Measurements from ENCODE around the gene MID1IP1.

MID1IP1 gene, protein sequence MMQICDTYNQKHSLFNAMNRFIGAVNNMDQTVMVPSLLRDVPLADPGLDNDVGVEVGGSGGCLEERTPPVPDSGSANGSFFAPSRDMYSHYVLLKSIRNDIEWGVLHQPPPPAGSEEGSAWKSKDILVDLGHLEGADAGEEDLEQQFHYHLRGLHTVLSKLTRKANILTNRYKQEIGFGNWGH

DNA sequence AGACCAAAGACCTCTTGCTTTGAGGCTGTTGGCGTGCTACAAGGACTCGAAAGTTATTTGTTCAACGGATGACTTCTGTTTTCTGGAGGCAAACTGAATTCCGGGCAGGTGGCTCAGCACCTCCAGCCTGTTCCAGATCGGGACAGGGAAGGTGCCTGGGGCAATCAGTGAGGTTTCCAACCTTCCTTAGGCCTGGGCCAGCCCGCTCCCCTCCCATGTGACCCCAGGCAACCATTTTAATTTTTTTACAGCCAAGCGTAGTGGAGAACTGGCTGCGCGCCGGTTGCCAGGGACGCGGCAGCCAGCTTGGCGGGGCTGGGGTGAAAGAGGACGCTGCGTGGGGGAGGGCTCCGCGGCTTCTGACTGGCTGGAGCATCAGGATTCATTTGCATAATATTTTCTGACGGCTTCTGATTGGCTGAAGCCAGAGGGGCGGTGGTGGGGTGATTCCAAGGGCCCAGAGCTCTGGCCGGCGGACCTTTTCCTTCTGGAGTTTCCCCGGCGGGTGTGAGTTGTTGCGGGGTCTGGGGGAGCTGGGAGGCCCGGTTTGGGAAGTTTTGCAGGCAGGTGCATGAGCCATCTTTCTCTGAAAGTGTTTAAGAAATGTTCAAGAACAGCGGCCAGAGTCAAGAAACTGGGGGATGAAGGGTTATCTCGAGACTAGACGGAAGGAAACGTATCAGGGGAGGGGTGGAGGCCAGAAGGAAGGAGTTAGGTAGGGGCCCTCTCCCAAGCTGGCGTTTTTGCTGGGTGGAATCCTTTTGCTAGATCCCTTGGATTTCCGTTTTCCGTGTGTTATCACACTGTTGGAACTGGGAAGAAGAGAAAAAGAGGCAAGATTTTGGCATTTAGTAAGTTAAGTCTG is at the start of gene MID1IP1:
TSS of gene MID1IP1 (plus strand) at position 479 of the 865 bp plus-strand sequence. CDS start 3,488 bp downstream, outside the sequence.
- peak; percentile 97 for DNase-seq

DNA sequence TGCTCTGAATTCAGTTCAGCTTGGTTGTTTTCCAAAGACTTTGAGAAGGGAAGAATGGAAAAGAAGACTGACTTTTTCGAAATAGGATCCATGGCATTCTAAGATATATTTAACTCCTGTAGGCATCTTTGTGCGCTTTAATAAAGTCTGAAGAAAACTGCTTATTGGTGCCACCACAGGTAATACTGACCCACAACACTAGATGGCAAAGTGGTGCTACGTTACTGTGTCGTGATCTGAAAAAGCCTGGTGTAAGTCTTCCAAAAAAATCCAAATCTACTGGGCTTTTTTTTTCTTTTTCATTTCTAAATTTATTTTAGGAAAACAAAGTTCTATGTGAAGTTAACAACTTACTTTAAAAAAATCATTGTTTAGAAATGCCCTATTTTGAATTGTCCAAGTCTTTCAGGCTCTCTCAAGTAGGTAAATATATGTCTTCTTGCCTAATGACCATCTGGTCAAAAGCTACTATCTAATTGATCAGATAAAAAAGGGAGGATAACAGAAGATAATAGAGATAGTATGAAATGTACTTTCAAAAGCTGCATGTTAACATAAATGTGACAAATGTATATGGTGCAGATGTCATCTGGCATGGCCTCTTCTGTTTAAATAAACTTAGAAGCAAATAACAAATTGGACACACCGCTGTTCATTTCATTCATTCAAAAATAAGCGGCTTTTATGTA is 47.0 kb upstream of the MID1IP1 start:
- DNase-seq = no peak

DNA sequence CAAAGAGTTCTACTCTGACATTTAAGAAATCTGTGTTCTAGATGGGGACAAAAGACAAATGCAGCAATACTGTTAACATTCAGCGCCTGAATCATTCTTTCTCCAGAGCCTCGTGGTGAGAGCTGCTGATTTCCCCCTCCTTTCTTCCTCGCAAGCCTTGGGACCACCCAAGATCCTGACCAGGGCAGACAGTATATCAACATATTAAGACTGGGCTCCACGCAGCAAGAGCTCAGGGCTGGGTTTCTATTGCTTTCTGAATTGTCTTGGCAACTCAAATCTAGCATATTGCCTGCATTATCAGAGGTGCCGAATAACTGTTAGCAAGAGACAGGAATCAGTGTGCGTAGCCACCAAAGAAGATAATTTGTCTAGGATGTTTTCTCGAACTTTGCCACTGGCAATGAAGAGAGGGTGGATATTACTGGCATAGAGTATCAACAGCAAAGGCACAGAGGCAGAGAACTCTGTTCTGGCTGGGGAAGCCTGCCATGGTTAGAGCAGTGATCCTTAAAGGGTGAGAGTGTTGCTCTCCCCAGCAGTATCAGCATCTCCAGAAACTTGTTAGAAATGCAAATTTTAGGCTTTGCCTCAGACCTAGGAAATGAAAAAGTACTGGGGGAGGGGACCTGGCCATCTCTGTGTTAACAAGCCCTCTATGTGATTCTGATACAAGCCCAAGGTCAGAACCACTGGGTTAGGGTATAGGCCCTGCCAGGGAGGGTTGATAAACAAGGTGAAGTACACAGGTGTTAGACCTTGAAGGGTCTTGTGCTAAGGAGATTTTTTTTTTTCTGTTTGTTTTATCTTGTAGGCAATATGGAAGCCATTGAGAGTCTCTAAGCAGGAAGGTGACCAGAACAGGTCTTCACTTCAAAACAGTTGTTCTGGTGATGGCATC is 46.2 kb upstream of the MID1IP1 start:
- no peak for DNase-seq

DNA sequence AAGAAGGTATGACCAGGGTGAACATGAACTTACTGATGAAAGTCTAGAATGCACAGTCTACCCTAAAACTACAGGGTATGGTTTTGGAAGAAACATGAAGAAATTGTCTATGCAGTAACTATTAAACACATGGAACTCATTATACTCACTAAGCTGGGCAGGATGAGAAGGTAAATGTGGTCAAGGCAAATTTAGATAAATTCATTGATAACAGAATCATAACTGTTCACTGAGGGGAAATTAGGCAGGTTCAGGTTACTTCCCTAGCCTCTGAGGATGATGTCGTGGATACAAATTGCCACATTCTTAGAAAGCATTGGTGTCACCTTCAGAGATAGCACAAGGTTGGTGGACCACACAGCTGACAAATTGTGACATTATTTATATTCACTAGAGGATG is 40.4 kb upstream of the MID1IP1 start:
- no peak for DNase-seq

DNA sequence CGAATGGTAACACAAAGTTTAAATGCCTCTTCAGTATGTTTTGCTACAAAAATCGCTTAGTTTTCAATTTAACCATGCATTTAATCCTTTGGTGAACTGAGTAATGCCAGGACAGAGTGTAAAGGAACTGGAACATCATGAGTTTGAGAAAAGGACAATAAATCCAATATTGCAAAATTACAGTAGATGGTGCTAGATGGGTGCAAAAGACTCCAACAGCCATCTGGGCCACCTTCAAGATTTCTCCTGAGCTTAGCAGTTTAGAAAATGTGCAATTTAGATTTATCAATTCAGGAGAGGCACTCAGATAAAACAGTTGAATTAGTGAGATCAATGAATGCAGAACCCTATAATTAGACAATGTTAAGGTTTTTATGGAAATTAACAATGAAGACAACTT is 33.2 kb upstream of the MID1IP1 start:
- DNase-seq = no peak

DNA sequence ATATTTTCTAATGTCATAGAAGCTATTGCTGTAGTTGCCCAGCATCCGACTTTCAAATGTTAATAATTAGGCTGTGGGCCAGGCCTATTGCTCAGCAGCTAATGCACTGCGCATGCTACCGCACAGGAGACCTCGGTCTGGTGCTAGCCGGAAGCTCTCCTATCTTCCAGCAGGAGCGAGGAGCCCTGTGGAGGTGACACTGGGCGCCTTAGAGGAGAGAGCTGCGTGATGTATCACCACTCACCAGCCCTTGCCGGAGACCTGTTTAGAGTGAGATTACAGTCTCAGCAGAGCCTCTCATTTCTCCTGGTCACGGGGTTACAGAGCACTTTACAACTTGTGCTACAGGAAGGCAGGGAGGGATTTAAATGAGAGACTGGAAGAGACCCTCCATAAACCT is 31.1 kb upstream of the MID1IP1 start:
- peak; percentile 53 for DNase-seq

DNA sequence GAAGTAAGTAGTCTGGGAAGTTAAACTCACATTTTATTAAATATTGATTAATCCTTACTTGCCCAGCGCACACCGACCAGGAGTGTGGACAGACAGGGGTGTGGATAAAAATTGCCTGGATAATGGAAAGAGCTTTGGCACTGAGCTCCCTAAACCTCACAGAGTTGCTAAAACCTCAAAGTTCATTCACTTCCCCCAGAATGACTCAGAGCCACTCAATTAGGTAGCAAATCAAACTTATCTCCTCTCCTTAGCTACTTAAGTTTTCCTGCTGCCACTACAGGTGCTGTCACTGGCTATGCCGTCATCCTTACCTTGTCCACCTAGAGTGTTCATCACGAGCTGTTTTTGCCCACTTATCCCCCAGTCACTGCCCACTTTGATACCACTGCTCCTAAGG is 27.0 kb upstream of the MID1IP1 start:
- DNase-seq = no peak

DNA sequence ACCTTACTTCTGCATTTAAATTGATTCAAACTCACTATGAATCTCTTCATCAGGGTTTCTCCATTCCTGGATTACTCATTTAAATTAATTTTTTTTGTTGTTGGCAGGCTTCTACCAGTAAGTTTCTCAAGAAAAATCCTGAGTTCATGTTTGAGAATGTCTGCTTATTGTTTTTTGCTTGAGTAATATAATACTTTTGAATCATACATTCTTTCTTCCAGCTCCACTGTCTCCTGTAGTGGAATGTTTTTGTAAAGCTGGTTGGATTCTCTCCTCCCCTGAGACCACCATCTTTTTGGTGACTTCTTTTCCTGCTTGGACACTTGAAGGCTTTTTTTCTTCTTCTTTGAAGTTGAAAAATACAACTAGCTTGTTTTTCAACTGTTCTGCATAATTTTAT is 4.3 kb upstream of the MID1IP1 start:
- DNase-seq = no peak

DNA sequence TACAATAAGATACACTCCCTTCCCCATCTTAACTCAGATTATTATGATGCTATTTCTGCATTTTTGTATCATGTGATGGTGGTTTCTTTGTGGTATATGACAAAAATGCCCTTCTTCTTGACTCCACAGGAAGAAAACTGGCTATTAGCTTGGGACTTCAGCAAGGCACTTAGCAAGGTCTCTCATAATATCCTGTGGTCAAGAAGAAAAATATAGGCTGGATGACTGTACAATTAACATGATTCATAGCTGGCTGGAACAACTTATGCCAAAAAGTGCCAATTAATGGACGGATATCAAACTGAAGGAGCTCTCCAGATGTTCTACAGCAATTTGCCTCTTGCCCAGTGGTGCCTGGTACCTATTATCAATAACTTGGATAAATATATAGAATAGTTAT is 2.3 kb upstream of the MID1IP1 start:
- DNase-seq = no peak

DNA sequence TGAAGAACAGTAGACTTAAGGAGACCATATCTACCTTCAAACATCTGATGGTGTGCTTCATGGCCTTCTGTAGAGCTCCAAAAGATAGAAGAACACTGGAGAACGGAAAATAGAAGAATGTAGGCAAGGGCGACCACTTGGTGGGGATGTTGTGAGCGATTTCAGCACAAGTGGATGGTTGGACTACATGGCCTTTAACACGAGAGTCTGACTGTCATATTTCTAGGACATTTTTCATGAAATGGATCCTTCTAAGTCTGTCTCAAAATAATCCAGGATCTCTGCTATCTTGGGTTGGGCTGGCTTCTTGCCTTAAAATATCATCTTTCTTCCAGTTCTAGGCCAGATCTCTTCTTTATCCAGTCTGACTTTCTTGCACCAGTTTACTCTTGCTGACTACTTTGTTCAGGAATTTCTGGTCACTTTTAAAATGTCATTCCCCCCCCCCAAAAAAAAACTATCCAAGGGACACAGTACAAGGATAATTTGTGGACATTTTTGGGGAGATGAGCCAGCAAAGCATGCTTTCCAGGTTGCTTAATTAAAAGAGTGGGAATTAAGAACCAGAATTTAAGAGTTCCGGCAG is 1.2 kb upstream of the MID1IP1 start:
- DNase-seq = no peak

DNA sequence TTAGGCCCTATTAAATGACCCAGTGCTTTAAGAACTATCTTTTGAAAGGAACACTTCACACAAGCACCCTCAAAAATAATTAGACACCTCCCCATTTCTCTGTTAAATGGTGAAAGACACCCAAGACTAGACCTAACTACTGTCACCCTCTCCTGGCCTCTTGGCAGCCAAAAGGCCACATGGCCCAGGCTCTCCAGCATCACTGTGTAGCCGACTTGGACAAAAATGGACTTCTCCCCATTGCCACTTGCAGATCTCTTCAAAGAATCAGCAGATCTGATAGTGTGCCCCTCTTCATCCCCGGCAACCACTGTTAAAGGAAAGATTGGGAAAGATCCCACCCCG is 2.0 kb downstream of the MID1IP1 start:
- DNase-seq = no peak

DNA sequence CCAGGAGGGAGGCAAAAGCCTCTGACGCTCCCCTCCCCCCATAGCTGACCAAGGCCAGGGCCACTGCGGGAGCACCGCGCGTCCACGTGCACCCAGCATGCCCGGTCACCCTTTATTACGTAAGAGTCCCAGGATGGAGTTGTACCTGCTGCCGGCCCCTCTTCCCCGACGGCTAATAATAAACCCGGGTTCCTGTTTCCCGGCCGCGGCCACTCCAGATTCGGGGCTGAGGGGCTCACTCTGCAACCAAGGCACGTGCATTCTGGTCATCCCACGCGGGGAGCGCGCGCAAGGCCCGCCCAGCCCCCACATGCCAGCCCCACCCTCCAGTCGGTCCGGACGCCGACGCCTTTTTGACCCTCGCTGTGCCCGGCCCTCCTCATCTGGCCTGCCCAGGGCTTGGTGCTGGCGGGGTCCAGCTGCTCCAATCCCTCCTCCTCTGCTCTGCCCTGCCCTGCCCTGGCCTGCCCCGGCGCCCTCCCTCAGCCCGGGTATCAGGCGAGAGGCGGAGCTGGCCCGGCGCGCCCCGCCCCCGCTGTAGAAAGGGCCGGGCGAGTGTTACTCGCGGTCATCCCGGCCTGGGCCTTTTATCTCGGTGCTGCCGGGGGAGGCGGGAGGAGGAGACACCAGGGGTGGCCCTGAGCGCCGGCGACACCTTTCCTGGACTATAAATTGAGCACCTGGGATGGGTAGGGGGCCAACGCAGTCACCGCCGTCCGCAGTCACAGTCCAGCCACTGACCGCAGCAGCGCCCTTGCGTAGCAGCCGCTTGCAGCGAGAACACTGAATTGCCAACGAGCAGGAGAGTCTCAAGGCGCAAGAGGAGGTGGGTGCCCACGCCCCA is 2.6 kb downstream of the MID1IP1 start:
- DNase-seq = peak; percentile 96

DNA sequence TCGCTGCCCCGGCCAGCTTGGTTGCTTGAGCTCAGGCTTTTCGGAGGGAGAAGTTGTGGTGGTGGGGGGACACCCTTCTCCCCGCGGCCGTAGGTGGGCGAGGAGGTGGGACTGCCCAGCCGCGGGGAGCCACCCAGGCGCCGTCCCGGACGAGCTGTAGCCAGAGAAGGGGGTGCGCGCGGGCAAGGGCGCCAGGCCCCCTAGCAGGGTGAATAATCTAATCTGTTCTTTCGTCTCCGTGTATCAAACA is 3.1 kb downstream of the MID1IP1 start:
- DNase-seq = no peak

DNA sequence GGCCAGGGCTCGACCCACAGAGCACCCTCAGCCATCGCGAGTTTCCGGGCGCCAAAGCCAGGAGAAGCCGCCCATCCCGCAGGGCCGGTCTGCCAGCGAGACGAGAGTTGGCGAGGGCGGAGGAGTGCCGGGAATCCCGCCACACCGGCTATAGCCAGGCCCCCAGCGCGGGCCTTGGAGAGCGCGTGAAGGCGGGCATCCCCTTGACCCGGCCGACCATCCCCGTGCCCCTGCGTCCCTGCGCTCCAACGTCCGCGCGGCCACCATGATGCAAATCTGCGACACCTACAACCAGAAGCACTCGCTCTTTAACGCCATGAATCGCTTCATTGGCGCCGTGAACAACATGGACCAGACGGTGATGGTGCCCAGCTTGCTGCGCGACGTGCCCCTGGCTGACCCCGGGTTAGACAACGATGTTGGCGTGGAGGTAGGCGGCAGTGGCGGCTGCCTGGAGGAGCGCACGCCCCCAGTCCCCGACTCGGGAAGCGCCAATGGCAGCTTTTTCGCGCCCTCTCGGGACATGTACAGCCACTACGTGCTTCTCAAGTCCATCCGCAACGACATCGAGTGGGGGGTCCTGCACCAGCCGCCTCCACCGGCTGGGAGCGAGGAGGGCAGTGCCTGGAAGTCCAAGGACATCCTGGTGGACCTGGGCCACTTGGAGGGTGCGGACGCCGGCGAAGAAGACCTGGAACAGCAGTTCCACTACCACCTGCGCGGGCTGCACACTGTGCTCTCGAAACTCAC is 3.6 kb downstream of the MID1IP1 start:
- DNase-seq = peak; percentile 59

DNA sequence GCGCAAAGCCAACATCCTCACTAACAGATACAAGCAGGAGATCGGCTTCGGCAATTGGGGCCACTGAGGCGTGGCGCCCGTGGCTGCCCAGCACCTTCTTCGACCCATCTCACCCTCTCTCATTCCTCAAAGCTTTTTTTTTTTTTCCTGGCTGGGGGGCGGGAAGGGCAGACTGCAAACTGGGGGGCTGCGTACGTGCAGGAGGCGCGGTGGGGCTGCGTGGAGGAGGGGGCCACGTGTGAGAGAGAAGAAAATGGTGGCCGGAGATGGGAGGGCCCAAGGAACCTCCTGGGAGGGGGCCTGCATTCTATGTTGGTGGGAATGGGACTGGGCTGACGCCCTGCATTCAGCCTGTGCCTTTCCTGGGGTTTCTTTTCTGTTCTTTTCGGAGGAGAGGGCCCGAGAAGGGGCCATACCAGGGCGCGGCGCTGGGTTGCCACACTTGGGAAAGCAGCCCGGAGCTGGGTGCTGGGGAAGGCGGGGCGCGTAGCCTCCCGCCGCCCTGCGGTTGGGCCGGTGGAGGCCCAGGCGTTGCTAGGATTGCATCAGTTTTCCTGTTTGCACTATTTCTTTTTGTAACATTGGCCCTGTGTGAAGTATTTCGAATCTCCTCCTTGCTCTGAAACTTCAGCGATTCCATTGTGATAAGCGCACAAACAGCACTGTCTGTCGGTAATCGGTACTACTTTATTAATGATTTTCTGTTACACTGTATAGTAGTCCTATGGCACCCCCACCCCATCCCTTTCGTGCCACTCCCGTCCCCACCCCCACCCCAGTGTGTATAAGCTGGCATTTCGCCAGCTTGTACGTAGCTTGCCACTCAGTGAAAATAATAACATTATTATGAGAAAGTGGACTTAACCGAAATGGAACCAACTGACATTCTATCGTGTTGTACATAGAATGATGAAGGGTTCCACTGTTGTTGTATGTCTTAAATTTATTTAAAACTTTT is 4.5 kb downstream of the MID1IP1 start:
- peak; percentile 71 for DNase-seq

DNA sequence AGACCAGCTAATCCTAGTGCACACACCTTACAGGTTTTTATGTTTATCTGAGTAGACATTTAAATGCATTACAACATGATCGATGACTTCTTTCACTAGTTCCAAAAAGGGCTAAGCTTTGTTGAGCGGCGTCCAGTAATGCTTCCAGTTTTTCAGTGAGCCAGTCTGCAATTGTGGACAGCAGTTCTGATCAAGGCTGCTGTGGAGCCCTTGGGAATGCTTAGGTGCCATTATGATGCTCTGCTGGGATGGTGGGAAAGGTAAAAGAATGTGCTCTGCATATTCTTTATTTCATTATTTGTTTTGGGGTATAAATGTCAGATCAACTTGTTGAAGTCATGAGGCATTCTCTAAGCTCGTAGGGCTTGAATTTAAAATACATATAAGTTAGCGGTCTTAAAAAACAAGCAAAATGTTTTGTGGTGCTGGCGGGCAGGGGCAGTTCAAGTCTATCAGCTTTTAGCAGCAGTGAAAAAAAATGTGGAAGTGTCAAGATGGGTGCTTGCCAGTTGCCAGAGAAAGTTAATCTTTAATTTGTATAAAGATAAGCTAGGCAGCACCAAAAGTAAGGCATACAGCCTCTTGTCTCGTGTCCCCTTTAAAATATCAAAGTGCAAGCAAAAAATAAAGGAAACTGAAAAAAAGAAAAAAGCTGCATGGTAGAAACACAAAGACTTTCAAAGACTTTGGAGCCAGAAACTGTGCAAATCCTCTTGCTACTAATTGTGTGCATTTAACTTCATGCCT is 5.8 kb downstream of the MID1IP1 start:
- no peak for DNase-seq

DNA sequence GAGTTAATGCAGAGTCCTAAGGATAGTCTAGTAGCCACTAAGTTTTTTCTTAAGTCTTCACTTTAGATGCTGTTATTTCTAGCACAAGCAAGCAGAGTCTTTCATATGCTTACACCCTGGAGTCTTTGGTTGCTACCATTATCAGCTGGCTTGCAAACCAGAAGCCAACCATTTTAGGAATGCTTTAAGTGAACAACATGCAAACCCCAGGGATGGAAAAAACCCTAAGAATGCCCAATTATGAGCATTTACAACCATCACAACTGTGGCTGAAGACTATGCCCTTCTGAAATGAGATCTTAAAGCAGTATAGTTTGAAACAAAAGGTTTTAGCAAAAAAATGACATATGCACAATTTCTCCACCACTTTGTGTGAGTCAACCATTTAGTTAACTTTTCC is 6.6 kb downstream of the MID1IP1 start:
- DNase-seq = no peak

DNA sequence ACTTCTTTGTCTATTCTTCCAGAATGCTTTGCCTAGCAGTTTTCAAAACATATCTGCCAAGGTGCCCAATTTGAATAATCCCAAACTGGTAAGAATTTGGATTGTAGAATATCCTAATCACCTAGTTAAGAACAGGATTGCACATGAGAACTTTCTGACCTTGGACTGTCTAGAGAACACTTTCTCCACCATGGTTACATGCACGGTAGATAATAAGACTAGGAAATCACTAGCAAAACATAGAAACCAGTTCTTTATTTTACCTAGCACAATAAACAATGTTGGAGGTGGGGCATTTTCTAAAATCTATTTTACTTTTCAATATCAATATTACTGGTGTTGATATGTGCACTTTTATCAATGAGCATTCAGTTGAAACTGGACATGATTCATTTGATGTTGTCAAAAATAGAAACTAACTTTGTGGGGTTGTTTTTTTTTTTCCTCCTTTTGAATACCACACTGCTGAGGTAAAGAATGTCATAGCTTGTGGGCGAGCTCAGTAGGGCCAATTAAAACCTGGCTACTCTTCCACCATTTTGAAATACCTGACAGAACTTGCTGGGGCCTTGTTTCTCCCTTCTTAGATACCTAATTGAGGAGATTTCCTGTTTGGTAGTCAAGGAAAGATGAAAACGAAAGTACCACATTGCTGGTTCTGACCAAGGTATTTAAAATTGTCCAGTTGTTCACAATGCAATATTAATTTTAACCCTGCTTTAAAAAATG is 10.4 kb downstream of the MID1IP1 start:
- DNase-seq = no peak

DNA sequence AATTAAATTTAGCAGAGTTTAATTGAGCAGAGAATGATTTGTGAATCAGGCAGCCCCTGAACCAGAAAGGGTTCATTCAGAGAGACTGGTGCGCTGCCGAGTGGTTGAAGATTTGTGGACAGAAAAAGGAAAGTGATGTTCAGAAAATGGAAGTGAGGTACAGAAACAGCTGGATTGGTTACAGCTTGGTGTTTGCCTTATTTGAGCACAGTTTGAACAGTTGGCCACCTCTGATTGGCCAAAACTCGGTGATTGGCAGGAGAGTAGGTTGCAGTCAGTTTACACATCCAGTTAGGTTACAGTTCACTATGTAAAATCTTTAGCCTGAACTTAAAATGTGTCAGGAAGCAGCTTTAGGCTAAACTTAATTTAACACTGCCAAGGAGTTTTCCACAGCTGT is 14.9 kb downstream of the MID1IP1 start:
- DNase-seq = no peak
